ENCODE measurements around the gene MAP2K6.

MAP2K6 gene

GRCh38 chr17:69492410-69493071 is 78.0 kb downstream of the MAP2K6 start:
- no peak for DNase-seq (ENCODE audit: low spot score)

- no peak for DNase-seq (ENCODE audit: low spot score)
Observed at GRCh38 chr17:69495787-69496186, 81.3 kb downstream of the MAP2K6 start.

- no peak for DNase-seq (ENCODE audit: low spot score)
Observed at GRCh38 chr17:69497161-69497560, 82.7 kb downstream of the MAP2K6 start.

- no peak for DNase-seq (ENCODE audit: low spot score)
Observed at GRCh38 chr17:69499318-69499717, 84.8 kb downstream of the MAP2K6 start.

- no peak for DNase-seq (ENCODE audit: low spot score)
Observed at GRCh38 chr17:69500911-69501429, 86.5 kb downstream of the MAP2K6 start.

- DNase-seq (ENCODE audit: low spot score) = no peak
Observed at GRCh38 chr17:69501591-69502468, 87.3 kb downstream of the MAP2K6 start.

GRCh38 chr17:69503711-69504110 is 89.2 kb downstream of the MAP2K6 start:
- DNase-seq (ENCODE audit: low spot score) = no peak

GRCh38 chr17:69505740-69506139 is 91.2 kb downstream of the MAP2K6 start:
- DNase-seq (ENCODE audit: low spot score) = no peak

GRCh38 chr17:69506489-69506888 is 92.0 kb downstream of the MAP2K6 start:
- DNase-seq (ENCODE audit: low spot score) = no peak

GRCh38 chr17:69508814-69509213 is 94.3 kb downstream of the MAP2K6 start:
- no peak for DNase-seq (ENCODE audit: low spot score)

GRCh38 chr17:69511250-69511649 is 96.8 kb downstream of the MAP2K6 start:
- DNase-seq (ENCODE audit: low spot score) = no peak

- no peak for DNase-seq (ENCODE audit: low spot score)
Observed at GRCh38 chr17:69512946-69513345, 98.4 kb downstream of the MAP2K6 start.

- no peak for DNase-seq (ENCODE audit: low spot score)
Observed at GRCh38 chr17:69516225-69516624, 101.7 kb downstream of the MAP2K6 start.

GRCh38 chr17:69516911-69517310 is 102.4 kb downstream of the MAP2K6 start:
- DNase-seq (ENCODE audit: low spot score) = no peak

GRCh38 chr17:69518951-69519350 is 104.5 kb downstream of the MAP2K6 start:
- no peak for DNase-seq (ENCODE audit: low spot score)

GRCh38 chr17:69523244-69523861 is 108.9 kb downstream of the MAP2K6 start:
- no peak for DNase-seq (ENCODE audit: low spot score)

- DNase-seq (ENCODE audit: low spot score) = no peak
Observed at GRCh38 chr17:69524854-69525253, 110.4 kb downstream of the MAP2K6 start.

GRCh38 chr17:69525920-69526841 is 111.7 kb downstream of the MAP2K6 start:
- DNase-seq (ENCODE audit: low spot score) = peak; percentile 15

- no peak for DNase-seq (ENCODE audit: low spot score)
Observed at GRCh38 chr17:69528035-69528434, 113.5 kb downstream of the MAP2K6 start.

- no peak for DNase-seq (ENCODE audit: low spot score)
Observed at GRCh38 chr17:69533481-69534234, 119.2 kb downstream of the MAP2K6 start.

- DNase-seq (ENCODE audit: low spot score) = no peak
Observed at GRCh38 chr17:69534235-69534621, 119.7 kb downstream of the MAP2K6 start.

Measured in CD4-positive, alpha-beta T cell treated with Interleukin-2 at 100 ng/mL for 4 hours (primary cell).